PFSK-1 (cell line): ENCODE results near the gene ERN1.

Experiments
- FOXP2 ChIP-seq: optimal IDR thresholded peaks from 2 replicates; pipeline ENCODE3; 2011; ENCODE audit warnings: borderline replicate concordance, control low read depth, inconsistent platforms; ENCODE audit not compliant: insufficient read depth; ENCODE audit errors: extremely low read length, extremely low read depth
- POLR2AphosphoS5 ChIP-seq: IDR thresholded peaks from 2 replicates; pipeline ENCODE4 v1.6.1; 2012; ENCODE audit warnings: low read depth, mild to moderate bottlenecking, control low read depth, low read length, moderate library complexity
- SIN3A ChIP-seq: IDR thresholded peaks from 2 replicates; pipeline ENCODE4 v1.6.1; 2012; ENCODE audit warnings: mild to moderate bottlenecking, low read length, moderate library complexity, borderline replicate concordance; ENCODE audit not compliant: insufficient read depth
- TAF1 ChIP-seq: IDR thresholded peaks from 2 replicates; pipeline ENCODE4 v1.6.1; 2012; ENCODE audit warnings: low read length, control low read depth, borderline replicate concordance; ENCODE audit not compliant: insufficient read depth
- TF ChIP-seq, protein P1 (sequence below), 2 experiments: IDR thresholded peaks; 2 replicates each; pipeline versions ENCODE4 v1.6.1 to v1.8.0; 2011 to 2012; ENCODE audit warnings: low read depth in 2 of 2, low read length in 2 of 2, control low read depth in 1 of 2, inconsistent platforms in 1 of 2, mild to moderate bottlenecking in 1 of 2, moderate library complexity in 1 of 2; ENCODE audit not compliant: insufficient read depth in 1 of 2

DNA sequence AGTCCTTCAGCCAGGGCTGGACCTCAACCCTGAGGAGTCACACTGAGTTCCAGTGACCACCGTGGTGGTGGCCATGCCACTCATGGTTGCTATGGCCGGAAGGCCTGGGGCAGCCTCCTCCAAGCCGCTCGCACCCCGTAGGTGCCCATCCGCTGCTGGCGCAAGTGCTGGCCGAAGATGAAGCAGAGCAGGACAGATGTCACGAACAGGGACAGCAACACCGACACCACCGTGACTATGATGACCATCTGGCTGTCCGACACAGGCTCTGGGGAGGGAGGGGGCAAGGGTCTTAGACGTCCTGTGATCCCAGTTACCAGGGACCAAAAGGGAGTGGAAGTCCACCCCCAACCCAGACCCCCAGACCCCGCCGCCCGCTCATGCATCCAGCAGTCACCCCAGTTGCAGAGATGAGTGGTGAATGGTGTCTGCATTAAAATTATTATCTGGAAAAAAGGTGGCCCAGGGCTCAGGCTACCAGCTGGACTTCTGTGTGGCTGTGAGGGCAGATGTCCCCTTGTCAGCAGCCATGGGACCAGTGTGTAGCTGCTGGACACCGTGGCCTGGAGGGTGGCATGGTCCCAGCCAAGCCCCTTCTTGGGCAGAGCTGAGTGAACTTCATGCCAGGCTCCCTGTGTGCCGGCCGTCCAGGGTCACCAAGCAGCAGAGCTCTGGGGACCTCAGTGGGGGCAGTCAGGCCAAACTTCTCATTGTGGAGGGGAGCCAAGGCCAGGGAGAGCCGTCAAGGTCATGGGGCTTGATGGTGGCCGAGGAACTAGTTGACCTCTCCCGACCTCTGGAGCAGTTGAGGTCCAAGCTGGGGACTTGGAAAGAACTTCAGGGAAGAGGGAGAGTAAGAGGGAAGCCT lies 127.1 kb downstream of the ERN1 start:
- TF ChIP-seq, protein P1, sequence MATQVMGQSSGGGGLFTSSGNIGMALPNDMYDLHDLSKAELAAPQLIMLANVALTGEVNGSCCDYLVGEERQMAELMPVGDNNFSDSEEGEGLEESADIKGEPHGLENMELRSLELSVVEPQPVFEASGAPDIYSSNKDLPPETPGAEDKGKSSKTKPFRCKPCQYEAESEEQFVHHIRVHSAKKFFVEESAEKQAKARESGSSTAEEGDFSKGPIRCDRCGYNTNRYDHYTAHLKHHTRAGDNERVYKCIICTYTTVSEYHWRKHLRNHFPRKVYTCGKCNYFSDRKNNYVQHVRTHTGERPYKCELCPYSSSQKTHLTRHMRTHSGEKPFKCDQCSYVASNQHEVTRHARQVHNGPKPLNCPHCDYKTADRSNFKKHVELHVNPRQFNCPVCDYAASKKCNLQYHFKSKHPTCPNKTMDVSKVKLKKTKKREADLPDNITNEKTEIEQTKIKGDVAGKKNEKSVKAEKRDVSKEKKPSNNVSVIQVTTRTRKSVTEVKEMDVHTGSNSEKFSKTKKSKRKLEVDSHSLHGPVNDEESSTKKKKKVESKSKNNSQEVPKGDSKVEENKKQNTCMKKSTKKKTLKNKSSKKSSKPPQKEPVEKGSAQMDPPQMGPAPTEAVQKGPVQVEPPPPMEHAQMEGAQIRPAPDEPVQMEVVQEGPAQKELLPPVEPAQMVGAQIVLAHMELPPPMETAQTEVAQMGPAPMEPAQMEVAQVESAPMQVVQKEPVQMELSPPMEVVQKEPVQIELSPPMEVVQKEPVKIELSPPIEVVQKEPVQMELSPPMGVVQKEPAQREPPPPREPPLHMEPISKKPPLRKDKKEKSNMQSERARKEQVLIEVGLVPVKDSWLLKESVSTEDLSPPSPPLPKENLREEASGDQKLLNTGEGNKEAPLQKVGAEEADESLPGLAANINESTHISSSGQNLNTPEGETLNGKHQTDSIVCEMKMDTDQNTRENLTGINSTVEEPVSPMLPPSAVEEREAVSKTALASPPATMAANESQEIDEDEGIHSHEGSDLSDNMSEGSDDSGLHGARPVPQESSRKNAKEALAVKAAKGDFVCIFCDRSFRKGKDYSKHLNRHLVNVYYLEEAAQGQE (IDR thresholded peaks at IDR 0.05; ENCODE audit: insufficient read depth in 1 of 2, low read depth in 2 of 2, low read length in 2 of 2), result no peak
- TF ChIP-seq POLR2AphosphoS5 (no peak), TAF1 (no peak), SIN3A (no peak), FOXP2 (no peak)
